ENCODE measurements around the gene GFI1. TPM values are rescaled to one million over a fixed set of nuclear protein-coding genes. Genes with fewer than 3 reads are reported as not detected.

The GFI1 gene
- total RNA-seq (2014; rRNA removed; shearing (Covaris generic)), result 1.1 and 1.4 TPM in 2 replicates

GRCh38 chr1:92486251-92487077 lies at the start of gene GFI1:
Gene GFI1 (minus strand): TSS chr1:92486925. CDS start chr1:92483487, 3,438 bp downstream.

Other genes with a start within 250 kb of the GFI1 start
- gene GLMN, start 187.9 kb downstream of the GFI1 start, total RNA-seq (2014; rRNA removed; shearing (Covaris generic)), result 6.5 and 8.4 TPM in 2 replicates
- gene RPAP2, start 187.9 kb downstream of the GFI1 start, total RNA-seq (2014; rRNA removed; shearing (Covaris generic)), result 2.8 and 7.2 TPM in 2 replicates

Data from A375 (cell line).